Measurements from ENCODE around the gene LRRC8C. TPM values are rescaled to one million over a fixed set of nuclear protein-coding genes. Genes with fewer than 3 reads are reported as not detected.

The LRRC8C gene
- total and polyA plus RNA-seq, 2 experiments from 2014 or later, result 0.70 to 1.5 TPM

DNA sequence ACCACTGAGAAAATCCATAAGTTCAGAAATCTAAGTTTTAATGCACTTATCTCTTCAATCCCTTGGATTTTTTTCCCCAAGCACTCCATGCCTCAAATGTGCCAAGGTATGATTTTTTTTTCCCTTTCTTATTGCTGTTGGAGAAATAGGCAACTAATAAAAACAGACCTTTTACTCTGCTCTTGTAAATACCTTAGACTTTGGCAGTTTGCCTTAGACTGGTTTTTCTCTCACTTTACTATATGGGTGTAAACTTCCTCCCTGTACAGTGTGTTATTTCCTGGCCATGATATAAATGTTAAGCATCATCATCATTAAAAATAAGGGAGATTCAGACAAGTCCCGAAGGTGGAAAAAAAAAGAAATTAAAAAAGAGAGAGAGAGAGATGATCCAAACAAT is 65.7 kb downstream of the LRRC8C start:
- Histone ChIP-seq H3K9me3 (ENCODE audit: low read depth) (no peaks in the 10 kb centered on the region), H2AFZ (no peak overlapping the region), H3K27me3 (no peaks in the 10 kb centered on the region), H3K27ac (no peak overlapping the region), H3K9me2 (replicated peaks; ENCODE audit: insufficient read depth) (no peaks in the 10 kb centered on the region), H4K20me1 (ENCODE audit: insufficient read depth, poor library complexity, severe bottlenecking) (no peaks in the 10 kb centered on the region), H3K4me2 (no peak overlapping the region), H3K36me3 (replicated peaks; ENCODE audit: insufficient read depth, low read depth) (no peaks in the 10 kb centered on the region), H3K4me1 (ENCODE audit: insufficient read depth) (no peaks in the 10 kb centered on the region), H3K4me3 (no peak overlapping the region), H3K79me2 (no peaks in the 10 kb centered on the region)
- WGBS (ENCODE audit: low lambda C conversion rate, missing lambda C conversion rate), result 83% methylated on average over 1 of the region's 1 CpG
- no peak for DNase-seq (ENCODE audit: low spot score)
- TF ChIP-seq, protein P1, sequence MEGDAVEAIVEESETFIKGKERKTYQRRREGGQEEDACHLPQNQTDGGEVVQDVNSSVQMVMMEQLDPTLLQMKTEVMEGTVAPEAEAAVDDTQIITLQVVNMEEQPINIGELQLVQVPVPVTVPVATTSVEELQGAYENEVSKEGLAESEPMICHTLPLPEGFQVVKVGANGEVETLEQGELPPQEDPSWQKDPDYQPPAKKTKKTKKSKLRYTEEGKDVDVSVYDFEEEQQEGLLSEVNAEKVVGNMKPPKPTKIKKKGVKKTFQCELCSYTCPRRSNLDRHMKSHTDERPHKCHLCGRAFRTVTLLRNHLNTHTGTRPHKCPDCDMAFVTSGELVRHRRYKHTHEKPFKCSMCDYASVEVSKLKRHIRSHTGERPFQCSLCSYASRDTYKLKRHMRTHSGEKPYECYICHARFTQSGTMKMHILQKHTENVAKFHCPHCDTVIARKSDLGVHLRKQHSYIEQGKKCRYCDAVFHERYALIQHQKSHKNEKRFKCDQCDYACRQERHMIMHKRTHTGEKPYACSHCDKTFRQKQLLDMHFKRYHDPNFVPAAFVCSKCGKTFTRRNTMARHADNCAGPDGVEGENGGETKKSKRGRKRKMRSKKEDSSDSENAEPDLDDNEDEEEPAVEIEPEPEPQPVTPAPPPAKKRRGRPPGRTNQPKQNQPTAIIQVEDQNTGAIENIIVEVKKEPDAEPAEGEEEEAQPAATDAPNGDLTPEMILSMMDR (IDR thresholded peaks at IDR 0.05; ENCODE audit: poor library complexity), result no peak
- TF ChIP-seq EZH2phosphoT487 (IDR thresholded peaks at IDR 0.05; ENCODE audit: low read depth, severe bottlenecking, unreplicated experiment), result no peak
- no peak for TF ChIP-seq EZH2 (IDR thresholded peaks at IDR 0.05; ENCODE audit: borderline replicate concordance)

DNA sequence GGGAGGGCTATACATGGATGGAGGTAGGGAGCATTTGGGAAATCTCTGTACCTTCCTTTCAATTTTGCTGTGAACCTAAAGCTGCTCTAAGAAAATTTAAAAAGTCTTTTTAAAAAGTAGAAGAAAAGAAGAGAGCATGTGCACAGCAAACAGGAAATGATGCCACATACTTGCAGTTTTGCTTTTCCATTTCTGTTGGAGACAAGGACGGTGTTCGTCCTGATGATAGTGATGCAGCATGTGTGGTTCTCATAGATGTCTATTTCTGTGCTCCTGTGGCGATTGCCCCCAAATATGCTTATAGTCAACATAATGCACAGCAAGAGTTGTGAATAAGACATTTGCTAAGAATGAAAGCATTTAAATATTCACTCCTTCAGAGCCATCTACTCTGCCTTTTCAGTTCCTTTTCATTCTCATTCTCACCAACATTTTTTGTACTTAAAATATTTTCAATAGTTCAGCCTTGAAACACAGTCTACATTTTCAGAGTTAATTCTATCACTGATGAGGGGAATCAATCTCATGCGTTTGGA is 66.6 kb downstream of the LRRC8C start:
- no peak overlapping the region for H3K27ac ChIP-seq
- no peaks in the 10 kb centered on the region for H3K79me2 ChIP-seq

DNA sequence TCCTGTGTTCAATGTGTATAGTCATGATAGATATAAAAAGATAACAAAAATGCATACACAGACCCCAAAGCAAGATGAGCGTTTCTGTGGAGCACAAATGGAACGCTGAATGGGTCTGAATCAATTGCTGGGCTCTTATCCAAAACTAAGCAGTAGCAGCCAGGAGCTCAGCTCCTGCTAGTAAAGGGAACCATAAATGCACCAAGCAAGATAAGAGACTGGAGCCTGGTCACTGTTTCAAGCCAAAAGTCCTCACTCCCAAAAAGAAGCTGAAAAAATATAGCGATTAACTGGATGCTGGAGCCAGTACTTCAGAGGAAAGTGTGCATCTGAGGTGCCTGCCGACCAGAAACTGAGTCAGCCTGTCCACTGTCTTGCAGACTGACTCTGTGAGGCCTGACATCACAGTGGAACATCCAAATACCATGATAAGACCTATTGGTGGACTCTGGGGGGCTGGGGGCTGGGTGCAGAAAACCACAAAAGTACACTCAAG is 68.9 kb downstream of the LRRC8C start:
- H3K4me3 ChIP-seq, result no peak overlapping the region
- no peaks in the 10 kb centered on the region for H4K20me1 ChIP-seq (ENCODE audit: insufficient read depth, poor library complexity, severe bottlenecking)
- no peak overlapping the region for H3K27ac ChIP-seq
- no peak overlapping the region for H3K4me2 ChIP-seq
- TF ChIP-seq EZH2phosphoT487 (IDR thresholded peaks at IDR 0.05; ENCODE audit: low read depth, severe bottlenecking, unreplicated experiment) (no peak), EZH2 (IDR thresholded peaks at IDR 0.05; ENCODE audit: borderline replicate concordance) (no peak)
- TF ChIP-seq, protein P1 (IDR thresholded peaks at IDR 0.05; ENCODE audit: poor library complexity), result no peak
- no peaks in the 10 kb centered on the region for H3K27me3 ChIP-seq
- WGBS (ENCODE audit: low lambda C conversion rate, missing lambda C conversion rate), result 48% methylated on average over 4 of the region's 4 CpGs
- no peaks in the 10 kb centered on the region for H3K9me3 ChIP-seq (ENCODE audit: low read depth)
- H3K79me2 ChIP-seq, result no peaks in the 10 kb centered on the region
- no peaks in the 10 kb centered on the region for H3K36me3 ChIP-seq (replicated peaks; ENCODE audit: insufficient read depth, low read depth)
- no peak for DNase-seq (ENCODE audit: low spot score)
- no peaks in the 10 kb centered on the region for H3K9me2 ChIP-seq (replicated peaks; ENCODE audit: insufficient read depth)
- H3K4me1 ChIP-seq (ENCODE audit: insufficient read depth), result no peaks in the 10 kb centered on the region
- H2AFZ ChIP-seq, result no peak overlapping the region

More for the DNA sequence above, 66.6 kb downstream of the LRRC8C start:
- Histone ChIP-seq H3K9me3 (ENCODE audit: low read depth) (no peaks in the 10 kb centered on the region), H2AFZ (no peak overlapping the region), H3K4me3 (no peak overlapping the region), H3K9me2 (replicated peaks; ENCODE audit: insufficient read depth) (no peaks in the 10 kb centered on the region), H3K4me1 (ENCODE audit: insufficient read depth) (no peaks in the 10 kb centered on the region), H3K27me3 (no peaks in the 10 kb centered on the region), H3K36me3 (replicated peaks; ENCODE audit: insufficient read depth, low read depth) (no peaks in the 10 kb centered on the region), H3K4me2 (no peak overlapping the region), H4K20me1 (ENCODE audit: insufficient read depth, poor library complexity, severe bottlenecking) (no peaks in the 10 kb centered on the region)
- DNase-seq (ENCODE audit: low spot score), result no peak
- TF ChIP-seq EZH2phosphoT487 (IDR thresholded peaks at IDR 0.05; ENCODE audit: low read depth, severe bottlenecking, unreplicated experiment) (no peak), EZH2 (IDR thresholded peaks at IDR 0.05; ENCODE audit: borderline replicate concordance) (no peak)
- TF ChIP-seq, protein P1 (IDR thresholded peaks at IDR 0.05; ENCODE audit: poor library complexity), result no peak
- WGBS (ENCODE audit: low lambda C conversion rate, missing lambda C conversion rate), result 93% methylated on average over 4 of the region's 4 CpGs

Measured in hepatocyte (in vitro differentiated cells).